Left kidney (tissue), 2 donors: ENCODE results near the gene MAP3K14. TPM values are rescaled to one million over a fixed set of nuclear protein-coding genes. Genes with fewer than 3 reads are reported as not detected.

Source experiments
- DNase-seq: peaks from one replicate; pipeline ENCODE4 v3.0.0-alpha.2; 2013
- polyA plus RNA-seq: library from polyadenylated mRNA; unstranded; fragments of 120-200 nt; gene quantifications from one replicate; pipeline ENCODE4 v1.2.1, GENCODE V29; 2013; ENCODE audit not compliant: insufficient read length

The MAP3K14 gene
- polyA plus RNA-seq, 1 donor, result 5.1 TPM

- DNase-seq, result no peak
These were observed 82.0 kb downstream of the MAP3K14 start for GRCh38 chr17:45234641-45235415.

- DNase-seq, result no peak
These were observed 83.3 kb downstream of the MAP3K14 start for GRCh38 chr17:45233423-45233924.

GRCh38 chr17:45232514-45233422 is 84.1 kb downstream of the MAP3K14 start:
- no peak for DNase-seq

GRCh38 chr17:45231481-45232116 is 85.2 kb downstream of the MAP3K14 start:
- no peak for DNase-seq

GRCh38 chr17:45230787-45231480 is 85.9 kb downstream of the MAP3K14 start:
- no peak for DNase-seq

GRCh38 chr17:45230410-45230786 is 86.4 kb downstream of the MAP3K14 start:
- DNase-seq, result no peak

- no peak for DNase-seq
These were observed 87.0 kb downstream of the MAP3K14 start for GRCh38 chr17:45229681-45230409.

GRCh38 chr17:45228763-45229539 is 87.9 kb downstream of the MAP3K14 start:
- no peak for DNase-seq

- DNase-seq, result no peak
These were observed 88.7 kb downstream of the MAP3K14 start for GRCh38 chr17:45227926-45228762.

- DNase-seq, result no peak
These were observed 89.5 kb downstream of the MAP3K14 start for GRCh38 chr17:45227101-45227925.

GRCh38 chr17:45226576-45226975 is 90.2 kb downstream of the MAP3K14 start:
- no peak for DNase-seq

- no peak for DNase-seq
These were observed 90.8 kb downstream of the MAP3K14 start for GRCh38 chr17:45225964-45226530.

GRCh38 chr17:45225051-45225700 is 91.6 kb downstream of the MAP3K14 start:
- no peak for DNase-seq

GRCh38 chr17:45224671-45225050 is 92.2 kb downstream of the MAP3K14 start:
- no peak for DNase-seq

GRCh38 chr17:45223539-45224528 is 93.0 kb downstream of the MAP3K14 start:
- no peak for DNase-seq

- no peak for DNase-seq
These were observed 93.8 kb downstream of the MAP3K14 start for GRCh38 chr17:45222996-45223538.
